HUES64 (cell line): ENCODE data around the gene ROBO2.
"Not testable (repeated sequence)": the region's sequence is repeated elsewhere in the genome, so short reads cannot be mapped to it uniquely, and the experiment has no call there.

ENCODE experiments used
- H3K27ac ChIP-seq: 2 replicates; pipeline ENCODE4 v1.7.0; 2013; ENCODE audit warnings: low read depth, low read length, inconsistent platforms
- H3K27me3 ChIP-seq: 2 replicates; pipeline ENCODE4 v1.6.1; 2013; ENCODE audit warnings: mild to moderate bottlenecking, low read length; ENCODE audit not compliant: insufficient read depth
- H3K36me3 ChIP-seq: 2 replicates; pipeline ENCODE4 v1.6.1; 2013; ENCODE audit warnings: mild to moderate bottlenecking, low read length; ENCODE audit not compliant: insufficient read depth
- H3K4me1 ChIP-seq: 2 replicates; pipeline ENCODE4 v1.6.1; 2013; ENCODE audit warnings: mild to moderate bottlenecking, low read length, moderate library complexity; ENCODE audit not compliant: insufficient read depth
- H3K4me3 ChIP-seq: 2 replicates; pipeline ENCODE4 v1.5.1; 2013; ENCODE audit warnings: mild to moderate bottlenecking, low read length, moderate library complexity
- H3K9ac ChIP-seq: 2 replicates; pipeline ENCODE4 v1.6.1; 2013; ENCODE audit warnings: mild to moderate bottlenecking, low read depth, low read length
- H3K9me3 ChIP-seq: 2 replicates; pipeline ENCODE4 v1.6.1; 2013; ENCODE audit warnings: low read depth, low read length; ENCODE audit not compliant: insufficient read depth
- WGBS: fragments of 150-250, 120-280 bp; methylation state at CpG from one replicate; pipeline ENCODE4 v1.1.7; 2013; ENCODE audit warnings: missing lambda C conversion rate; 5-methylcytosine and 5-hydroxymethylcytosine counted together

ROBO2 gene

GRCh38 chr3:77373619-77374018 lies 333.7 kb downstream of the ROBO2 start:
- H3K9ac ChIP-seq = no peak overlapping the region
- 91% methylated on average over 4 of the region's 6 CpGs for WGBS
- H3K27me3 ChIP-seq = no peaks in the 10 kb centered on the region
- H3K9me3 ChIP-seq = no peaks in the 10 kb centered on the region
- no peak overlapping the region for H3K4me3 ChIP-seq
- no peaks in the 10 kb centered on the region for H3K36me3 ChIP-seq
- no peak overlapping the region for H3K27ac ChIP-seq
- no peaks in the 10 kb centered on the region for H3K4me1 ChIP-seq

GRCh38 chr3:77376511-77376910 lies 336.6 kb downstream of the ROBO2 start:
- Histone ChIP-seq H3K27ac (no peak overlapping the region), H3K4me1 (no peaks in the 10 kb centered on the region), H3K9me3 (no peaks in the 10 kb centered on the region), H3K4me3 (no peak overlapping the region), H3K9ac (no peak overlapping the region), H3K27me3 (no peaks in the 10 kb centered on the region), H3K36me3 (no peaks in the 10 kb centered on the region)
- WGBS = 100% methylated on average over 2 of the region's 2 CpGs

DNA sequence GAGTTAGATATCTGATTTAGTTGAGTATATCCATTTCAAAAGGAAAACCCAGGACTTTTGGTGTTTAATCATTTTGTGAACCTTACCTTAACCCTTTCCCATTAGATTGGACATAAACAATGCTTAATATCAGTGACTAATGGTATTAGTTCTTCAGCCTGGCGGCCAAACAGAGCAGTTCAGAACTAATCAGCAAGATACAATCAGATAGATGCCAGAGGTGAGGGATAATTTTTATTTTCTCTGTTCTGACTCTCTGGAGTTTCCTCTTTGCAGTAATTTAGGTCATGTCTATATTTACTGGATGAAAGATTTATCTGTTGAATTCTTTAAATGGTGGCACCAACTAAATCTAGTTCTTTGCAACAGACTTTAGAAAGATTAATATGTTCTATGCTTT lies 337.8 kb downstream of the ROBO2 start:
- no peaks in the 10 kb centered on the region for H3K27me3 ChIP-seq
- H3K36me3 ChIP-seq = no peaks in the 10 kb centered on the region
- no peaks in the 10 kb centered on the region for H3K9me3 ChIP-seq
- H3K4me1 ChIP-seq = no peaks in the 10 kb centered on the region
- no peak overlapping the region for H3K9ac ChIP-seq
- 93% methylated on average over 1 of the region's 1 CpG for WGBS
- no peak overlapping the region for H3K4me3 ChIP-seq
- H3K27ac ChIP-seq = no peak overlapping the region

DNA sequence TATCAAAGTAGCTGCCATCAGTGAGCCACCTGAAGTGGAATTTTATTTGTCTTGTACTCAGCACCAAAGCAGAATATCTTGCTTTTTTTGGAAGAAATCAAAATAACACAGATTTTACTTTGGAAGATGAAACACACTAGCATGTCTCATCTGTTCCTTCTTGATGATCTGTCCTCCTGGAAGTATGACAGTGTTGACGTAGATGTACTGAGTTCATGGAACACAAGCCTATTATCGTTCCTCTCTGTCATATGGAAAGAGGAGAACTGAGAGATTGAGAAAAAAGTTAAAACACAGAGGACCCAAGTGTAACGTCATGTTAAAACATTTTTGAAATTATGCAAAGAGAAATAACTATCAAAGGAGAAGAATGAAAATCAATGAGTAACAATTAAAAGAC lies 340.2 kb downstream of the ROBO2 start:
- no peaks in the 10 kb centered on the region for H3K9me3 ChIP-seq
- H3K9ac ChIP-seq = no peak overlapping the region
- WGBS = 92% methylated on average over 3 of the region's 3 CpGs
- H3K4me1 ChIP-seq = no peaks in the 10 kb centered on the region
- H3K4me3 ChIP-seq = no peak overlapping the region
- no peaks in the 10 kb centered on the region for H3K27me3 ChIP-seq
- no peaks in the 10 kb centered on the region for H3K36me3 ChIP-seq
- H3K27ac ChIP-seq = no peak overlapping the region

DNA sequence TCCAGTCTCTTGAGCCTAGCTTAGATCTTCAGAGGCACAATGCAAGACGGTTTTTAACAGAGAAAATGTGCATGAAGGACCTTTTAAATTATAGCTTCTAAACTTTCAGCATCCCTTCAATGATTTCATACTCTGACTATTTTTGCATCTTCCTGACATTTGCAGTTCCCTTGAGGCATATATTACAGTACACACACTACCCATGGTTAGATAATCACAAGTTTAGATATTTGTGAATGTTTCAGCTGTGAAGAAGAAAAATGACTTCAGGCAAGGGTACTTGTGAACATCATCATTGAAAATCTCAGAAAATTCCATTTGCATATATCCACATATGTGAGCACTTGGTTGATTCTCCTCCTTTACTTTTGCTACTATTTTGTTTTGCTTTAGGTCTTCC lies 341.5 kb downstream of the ROBO2 start:
- WGBS = 52% methylated on average over 1 of the region's 1 CpG
- Histone ChIP-seq H3K27ac (no peak overlapping the region), H3K9ac (no peak overlapping the region), H3K4me3 (no peak overlapping the region), H3K9me3 (no peaks in the 10 kb centered on the region), H3K27me3 (no peaks in the 10 kb centered on the region), H3K36me3 (no peaks in the 10 kb centered on the region), H3K4me1 (no peaks in the 10 kb centered on the region)

DNA sequence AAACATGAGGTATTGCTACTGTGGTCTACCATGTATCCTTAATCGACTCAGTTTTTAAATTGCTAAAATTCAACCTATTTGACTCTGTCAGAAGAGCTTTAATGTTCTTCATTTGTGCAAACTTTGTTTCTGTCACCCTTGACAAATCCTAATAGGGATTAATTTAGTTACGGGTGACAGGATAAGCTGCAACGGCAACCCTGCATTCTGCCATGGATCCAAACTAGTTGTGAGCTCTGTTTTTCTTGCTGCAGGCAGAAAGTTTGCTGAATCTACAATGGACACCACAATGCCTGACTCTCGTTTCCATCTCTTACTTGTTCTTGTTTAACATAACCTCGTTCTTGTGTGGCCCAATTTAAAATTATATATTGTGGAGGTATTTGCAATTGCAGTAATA lies 352.3 kb downstream of the ROBO2 start:
- H3K27me3 ChIP-seq = no peaks in the 10 kb centered on the region
- H3K9me3 ChIP-seq = no peaks in the 10 kb centered on the region
- 92% methylated on average over 4 of the region's 5 CpGs for WGBS
- H3K27ac ChIP-seq = no peak overlapping the region
- H3K4me3 ChIP-seq = no peak overlapping the region
- H3K36me3 ChIP-seq = no peaks in the 10 kb centered on the region
- H3K9ac ChIP-seq = no peak overlapping the region
- H3K4me1 ChIP-seq = no peaks in the 10 kb centered on the region

GRCh38 chr3:77394046-77394445 lies 354.1 kb downstream of the ROBO2 start:
- Histone ChIP-seq H3K9me3 (no peaks in the 10 kb centered on the region), H3K27ac (no peak overlapping the region), H3K9ac (no peak overlapping the region), H3K4me1 (no peaks in the 10 kb centered on the region), H3K27me3 (no peaks in the 10 kb centered on the region), H3K4me3 (no peak overlapping the region), H3K36me3 (no peaks in the 10 kb centered on the region)
- 87% methylated on average over 5 of the region's 5 CpGs for WGBS

DNA sequence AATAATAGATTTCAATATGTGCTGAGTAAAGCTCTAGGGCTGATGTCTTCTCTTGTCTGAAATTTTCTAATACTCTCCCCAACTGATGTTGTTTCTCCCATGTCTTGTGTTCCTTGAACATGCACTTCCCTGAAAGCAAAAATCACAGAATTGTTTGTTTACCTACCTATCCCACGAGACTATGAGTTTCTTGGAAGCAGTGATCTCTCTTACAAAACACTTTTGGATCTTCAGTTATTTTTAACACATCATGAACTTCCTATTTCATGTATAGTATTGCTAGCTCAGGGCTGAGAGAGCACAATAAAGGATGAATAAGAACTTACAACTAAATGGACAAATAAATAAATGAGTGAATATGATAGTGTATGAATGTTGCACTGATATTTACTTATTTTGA lies 365.0 kb downstream of the ROBO2 start:
- no peak overlapping the region for H3K4me3 ChIP-seq
- H3K4me1 ChIP-seq = no peaks in the 10 kb centered on the region; the same call in 1 of the 2 replicates
- no peaks in the 10 kb centered on the region for H3K9me3 ChIP-seq
- no peak overlapping the region for H3K9ac ChIP-seq
- WGBS = 84% methylated on average over 1 of the region's 1 CpG
- no peaks in the 10 kb centered on the region for H3K36me3 ChIP-seq
- no peak overlapping the region for H3K27ac ChIP-seq
- no peaks in the 10 kb centered on the region for H3K27me3 ChIP-seq

GRCh38 chr3:77407441-77407840 lies 367.5 kb downstream of the ROBO2 start:
- Histone ChIP-seq H3K4me1 (no peaks in the 10 kb centered on the region; the same call in 1 of the 2 replicates), H3K27me3 (no peaks in the 10 kb centered on the region), H3K36me3 (no peaks in the 10 kb centered on the region), H3K9me3 (no peaks in the 10 kb centered on the region), H3K9ac (no peak overlapping the region), H3K4me3 (no peak overlapping the region), H3K27ac (no peak overlapping the region)
- 96% methylated on average over 3 of the region's 3 CpGs for WGBS

- not testable (repeated sequence) for H3K27ac ChIP-seq, H3K9ac ChIP-seq
- 100% methylated on average over 1 of the region's 1 CpG for WGBS
Observed at GRCh38 chr3:77410334-77410733, 370.4 kb downstream of the ROBO2 start.

GRCh38 chr3:77411334-77411733 lies 371.4 kb downstream of the ROBO2 start:
- no peaks in the 10 kb centered on the region; the same call in 1 of the 2 replicates for H3K4me1 ChIP-seq
- peaks cover 9% of the 10 kb centered on the region; the same call in 1 of the 2 replicates for H3K9me3 ChIP-seq
- no peaks in the 10 kb centered on the region for H3K36me3 ChIP-seq
- no peak overlapping the region for H3K4me3 ChIP-seq
- H3K27me3 ChIP-seq = no peaks in the 10 kb centered on the region
- no peak overlapping the region for H3K9ac ChIP-seq
- 81% methylated on average over 1 of the region's 2 CpGs for WGBS
- H3K27ac ChIP-seq = no peak overlapping the region

More at GRCh38 chr3:77410334-77410733, 370.4 kb downstream of the ROBO2 start:
- H3K36me3 ChIP-seq, H3K27me3 ChIP-seq, H3K9me3 ChIP-seq, H3K4me3 ChIP-seq, H3K4me1 ChIP-seq: not testable (repeated sequence)

DNA sequence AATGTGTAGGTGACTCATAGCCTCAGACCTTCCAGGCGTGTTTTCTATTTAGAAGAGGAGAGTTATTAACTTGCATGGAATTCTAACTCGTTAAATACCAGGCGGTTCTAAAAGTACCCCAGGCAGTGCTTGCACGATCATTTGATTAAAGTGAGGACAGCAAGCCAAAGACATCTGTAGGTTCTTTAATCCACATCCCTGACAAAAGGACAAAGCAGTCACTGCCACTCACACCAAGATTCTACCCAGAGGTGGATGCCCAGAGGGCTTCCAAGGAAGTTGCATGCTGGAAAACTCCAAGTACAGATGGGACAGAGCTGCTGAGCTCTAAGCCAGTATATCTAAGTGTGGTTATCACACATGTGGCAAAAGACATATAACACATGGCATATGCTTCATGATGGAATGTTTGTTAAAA lies 372.1 kb downstream of the ROBO2 start:
- 90% methylated on average over 4 of the region's 4 CpGs for WGBS
- no peak overlapping the region for H3K27ac ChIP-seq
- no peak overlapping the region for H3K4me3 ChIP-seq
- no peak overlapping the region for H3K9ac ChIP-seq
- H3K4me1 ChIP-seq = no peaks in the 10 kb centered on the region; the same call in 1 of the 2 replicates
- no peaks in the 10 kb centered on the region for H3K36me3 ChIP-seq
- H3K27me3 ChIP-seq = no peaks in the 10 kb centered on the region
- H3K9me3 ChIP-seq = peaks cover 9% of the 10 kb centered on the region; the same call in 1 of the 2 replicates
